HCT116 (cell line): ENCODE data around the gene BTBD9.

Experiments
- CTCF ChIP-seq, 3 experiments: fragments of 200-600 bp in 1 of 3; sonication (generic) in 1 of 3; IDR thresholded peaks in 2 of 3; conservative IDR thresholded peaks in 1 of 3; 2 replicates each; pipeline ENCODE4 v1.5.1; 2012 to 2017; ENCODE audit warnings: low read depth in 2 of 3, low read length in 2 of 3, antibody characterized with exemption in 1 of 3, borderline replicate concordance in 1 of 3, control low read depth in 1 of 3, mild to moderate bottlenecking in 1 of 3, mixed read lengths in 1 of 3, mixed run types in 1 of 3, moderate library complexity in 1 of 3; ENCODE audit not compliant: insufficient read depth in 1 of 3
- EZH2 ChIP-seq: fragments of 200-600 bp; sonication (generic); IDR thresholded peaks from 2 replicates; pipeline ENCODE4 v1.6.1; 2017; ENCODE audit warnings: antibody characterized with exemption, mixed run types
- MAX ChIP-seq: IDR thresholded peaks from 2 replicates; pipeline ENCODE4 v1.6.1; 2012
- POLR2AphosphoS5 ChIP-seq: IDR thresholded peaks from 2 replicates; pipeline ENCODE4 v1.6.1; 2011; ENCODE audit warnings: mild to moderate bottlenecking, low read depth, low read length, moderate library complexity
- RAD21 ChIP-seq: IDR thresholded peaks from 2 replicates; pipeline ENCODE4 v1.6.1; 2012; ENCODE audit warnings: low read depth, mild to moderate bottlenecking
- REST ChIP-seq: IDR thresholded peaks from 2 replicates; pipeline ENCODE4 v1.6.1; 2012; ENCODE audit warnings: low read depth
- YY1 ChIP-seq: IDR thresholded peaks from 2 replicates; pipeline ENCODE4 v1.6.1; 2011; ENCODE audit warnings: low read length, low read depth, moderate library complexity, mild to moderate bottlenecking; ENCODE audit not compliant: insufficient replicate concordance; ENCODE audit errors: extremely low read depth

- TF ChIP-seq CTCF (IDR thresholded peaks at IDR 0.05 in 2 of 3, conservative IDR thresholded peaks at IDR 0.05 in 1 of 3; ENCODE audit: borderline replicate concordance in 1 of 3, insufficient read depth in 1 of 3, low read depth in 2 of 3, low read length in 2 of 3) (no peak), RAD21 (no peak), EZH2 (no peak), YY1 (no peak), POLR2AphosphoS5 (no peak), MAX (no peak), REST (no peak)
Observed at GRCh38 chr6:38637756-38638155, 2.0 kb downstream of the BTBD9 start.
